Left renal pelvis (tissue), 4 donors: Measurements from ENCODE around the gene DRD2. TPM values are rescaled to one million over a fixed set of nuclear protein-coding genes. Genes with fewer than 3 reads are reported as not detected.

Experiments
- DNase-seq, 4 donors: peaks; one replicate each; pipeline ENCODE4 v3.0.0-alpha.2; 2013; ENCODE audit warnings: low read depth in 4 of 4, low spot score in 3 of 4
- polyA plus RNA-seq, 4 donors: library from polyadenylated mRNA; unstranded; fragments of 120-200 nt; gene quantifications; one replicate each; pipeline ENCODE4 v1.2.1, GENCODE V29; 2013; ENCODE audit not compliant: insufficient read length in 4 of 4

DRD2 gene
- polyA plus RNA-seq, 4 donors = 0.21 to 0.91 (median 0.64) TPM

GRCh38 chr11:113447621-113448315, 27.4 kb downstream of the DRD2 start:
- no peak for DNase-seq

DNA sequence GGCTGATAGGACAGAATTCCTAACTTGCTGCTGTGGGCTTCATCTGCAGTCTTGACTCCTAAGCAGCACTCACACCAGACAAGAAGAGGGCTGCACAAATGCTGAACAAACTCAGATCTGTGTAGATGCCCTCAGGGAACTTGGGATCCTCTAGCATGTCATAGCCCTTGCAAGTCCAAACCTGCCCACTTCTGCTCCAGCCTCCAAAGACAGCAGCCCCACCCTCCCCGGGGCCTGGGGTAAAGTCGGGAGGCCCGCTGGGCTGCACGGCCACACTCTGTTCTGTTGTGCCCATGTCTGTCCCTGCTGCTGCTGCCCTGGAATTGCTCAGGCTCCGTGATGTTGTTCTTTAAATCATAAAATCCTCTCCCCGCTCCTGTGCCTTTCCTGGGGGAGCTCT, 28.3 kb downstream of the DRD2 start:
- DNase-seq = no peak

DNA sequence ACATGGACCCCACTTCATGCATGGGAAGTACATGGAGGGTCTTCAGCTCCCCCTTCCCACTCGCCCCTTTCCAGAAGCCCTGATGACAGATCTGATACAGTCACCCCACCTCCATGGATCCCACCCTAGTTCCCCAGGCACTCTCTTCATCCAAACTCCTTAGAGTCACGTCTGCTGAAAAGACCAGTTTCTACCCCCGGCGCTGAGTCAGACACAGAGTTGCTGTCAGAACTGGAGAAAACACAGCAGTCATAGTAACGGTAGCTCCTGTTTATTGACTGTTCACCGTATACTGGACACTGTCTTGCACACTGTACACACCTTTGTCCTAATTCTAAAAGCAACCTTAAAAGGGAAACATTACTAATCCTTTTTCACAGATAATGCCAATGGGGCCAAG, 29.1 kb downstream of the DRD2 start:
- DNase-seq = no peak

DNA sequence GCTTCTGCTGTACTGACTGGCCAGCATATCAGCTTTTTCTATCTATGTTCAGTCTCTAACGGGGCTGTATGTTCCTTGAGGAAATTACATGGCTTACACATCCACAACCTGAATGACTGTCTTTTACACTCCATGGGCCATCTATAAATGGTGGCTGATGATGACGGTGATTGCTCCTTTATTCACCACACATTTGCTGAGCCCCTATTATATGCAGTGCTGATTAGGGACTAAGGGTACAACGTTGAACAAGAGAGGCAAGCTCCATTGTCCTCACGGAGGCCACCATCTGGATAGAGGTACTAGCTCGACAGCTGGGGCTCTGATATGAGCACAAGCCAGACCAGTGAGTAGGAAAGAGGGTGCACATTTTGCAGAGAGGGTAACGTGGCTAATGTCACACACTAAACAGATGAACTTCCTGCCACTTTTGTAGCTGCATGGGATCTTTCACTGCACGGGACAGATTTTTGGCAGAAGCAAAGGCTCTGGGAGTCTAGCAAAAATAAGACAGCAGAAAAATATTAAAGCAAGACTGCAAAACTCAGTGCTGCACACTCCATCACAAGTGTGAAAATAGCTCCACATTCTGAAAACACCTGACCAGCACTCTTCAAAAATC, 30.6 kb downstream of the DRD2 start:
- DNase-seq = no peak

DNA sequence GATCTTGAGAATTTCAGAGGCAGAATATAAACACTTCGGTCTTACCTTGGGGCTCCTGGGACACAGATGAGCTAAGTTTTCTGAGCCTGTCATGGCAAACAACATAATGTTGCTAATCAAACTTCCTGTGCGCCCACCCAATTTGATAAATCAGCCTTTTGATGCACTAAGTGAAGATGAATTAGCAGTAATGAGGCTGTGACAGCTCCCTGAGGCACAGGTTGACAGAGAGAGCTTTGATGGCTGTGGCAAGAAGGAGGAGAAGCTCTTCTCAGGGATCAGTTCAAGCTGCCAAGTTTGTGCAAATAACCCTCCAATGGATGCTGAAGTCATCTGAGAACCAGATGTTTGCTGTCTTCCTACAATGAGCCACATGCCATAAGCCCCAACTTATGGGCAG, 34.4 kb downstream of the DRD2 start:
- DNase-seq = no peak

GRCh38 chr11:113436672-113437252, 38.4 kb downstream of the DRD2 start:
- no peak for DNase-seq

DNA sequence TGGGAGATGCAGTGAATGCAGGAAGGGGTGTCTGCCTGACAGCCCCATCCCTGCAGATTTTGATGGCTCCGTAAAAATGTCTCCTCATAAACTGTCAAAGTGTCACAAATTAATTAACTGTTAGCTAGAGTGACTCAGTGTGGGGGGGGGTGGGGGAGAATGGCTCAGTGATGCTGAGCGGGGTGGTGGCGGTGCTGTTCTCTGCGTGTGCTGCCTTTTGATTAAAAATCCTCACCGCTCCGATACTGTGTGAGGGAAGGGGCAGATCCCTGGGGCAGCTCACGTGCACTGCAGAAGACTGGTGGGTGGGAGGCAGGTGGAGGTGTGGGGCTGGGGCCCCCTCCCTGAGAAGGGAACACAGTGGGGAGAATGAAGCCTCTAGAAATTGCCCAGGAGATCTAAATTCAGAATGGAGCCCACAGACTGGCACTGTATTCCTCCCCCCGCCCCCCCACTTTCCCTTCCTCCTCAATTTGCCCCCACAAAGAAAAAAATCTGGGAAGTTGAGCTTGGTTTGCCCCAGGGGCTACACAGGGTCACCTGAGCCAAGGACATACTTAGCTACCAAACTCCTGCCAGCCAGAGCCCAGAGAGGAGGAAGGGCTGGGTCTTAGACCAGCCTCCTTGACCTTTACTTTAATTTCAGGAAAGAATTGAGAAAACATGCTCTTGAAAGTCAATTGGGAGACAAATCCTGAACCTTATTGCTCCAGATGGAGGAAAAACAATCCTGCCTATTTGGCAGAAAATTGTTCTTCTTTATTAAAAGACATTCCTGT, 39.8 kb downstream of the DRD2 start:
- DNase-seq = no peak

- DNase-seq = no peak
Observed at GRCh38 chr11:113431746-113432145, 43.5 kb downstream of the DRD2 start.

DNA sequence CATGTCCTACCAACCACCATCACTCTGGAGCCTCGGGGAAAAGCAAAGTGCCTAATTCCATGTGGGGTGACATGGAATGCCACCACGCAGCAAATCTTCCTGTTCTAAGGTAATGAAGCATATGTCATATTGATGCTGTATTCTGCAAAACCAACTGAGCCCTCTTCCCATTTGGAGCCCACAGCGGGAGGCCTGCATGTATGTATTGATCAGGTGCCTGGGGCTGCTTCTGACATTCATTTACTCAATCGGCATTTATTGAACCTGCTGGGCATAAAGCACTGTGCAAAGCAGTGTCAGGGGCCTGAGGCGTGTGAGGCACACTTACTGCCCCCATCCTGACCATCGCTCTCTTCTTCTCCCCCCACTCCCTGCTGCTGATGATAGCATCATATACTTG, 48.5 kb downstream of the DRD2 start:
- DNase-seq = no peak

- DNase-seq = no peak
Observed at GRCh38 chr11:113420808-113421207, 54.4 kb downstream of the DRD2 start.

DNA sequence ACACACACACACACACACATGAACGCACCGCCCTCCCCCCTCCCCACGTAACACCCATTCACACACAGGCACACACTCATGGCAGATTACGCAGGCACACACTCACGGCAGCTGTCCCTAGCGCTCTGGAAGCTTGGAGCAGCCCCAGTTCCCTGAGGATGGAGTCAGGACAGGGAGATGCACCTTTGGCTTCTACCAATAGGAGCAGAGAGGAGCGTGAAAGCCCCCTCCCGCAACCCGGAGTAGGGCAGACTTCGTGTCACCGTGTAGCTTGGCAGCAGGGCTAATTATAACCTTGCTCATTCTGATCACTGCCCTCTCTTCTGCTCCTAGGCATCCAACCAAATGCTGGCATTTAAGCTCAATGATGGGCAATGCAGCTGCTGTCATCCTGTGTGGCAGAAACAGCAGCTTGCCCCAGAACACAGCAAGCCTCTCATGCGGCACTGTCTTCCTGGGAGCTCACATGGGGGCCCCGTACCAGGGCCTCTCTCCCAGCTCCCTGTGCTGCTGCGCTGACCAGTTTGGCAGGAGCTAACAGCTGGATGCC, 55.7 kb downstream of the DRD2 start:
- DNase-seq = no peak

DNA sequence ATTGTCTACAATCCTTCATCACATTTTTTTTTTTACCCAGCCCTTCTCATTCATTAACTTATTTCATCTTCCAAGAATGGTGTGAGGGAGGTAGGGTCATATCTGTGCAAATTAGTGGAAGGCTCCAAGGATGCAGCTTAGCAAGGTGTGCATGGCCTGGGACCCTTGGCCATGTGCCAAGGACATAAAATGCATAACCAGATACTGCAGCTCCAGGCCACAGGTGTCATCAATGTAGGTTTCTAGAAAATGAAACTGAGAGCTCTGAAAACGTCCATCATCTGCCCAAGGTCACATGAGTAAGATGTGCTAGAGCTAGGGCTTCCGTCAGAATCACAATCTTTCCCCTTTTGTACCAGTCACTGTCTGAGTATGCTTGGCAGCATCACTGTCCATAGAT, 57.8 kb downstream of the DRD2 start:
- no peak for DNase-seq

GRCh38 chr11:113415343-113415742, 59.9 kb downstream of the DRD2 start:
- no peak for DNase-seq

GRCh38 chr11:113412675-113413074, 62.5 kb downstream of the DRD2 start:
- DNase-seq = no peak

- no peak for DNase-seq
Observed at GRCh38 chr11:113411536-113411935, 63.7 kb downstream of the DRD2 start.

GRCh38 chr11:113410414-113411135, 64.6 kb downstream of the DRD2 start:
- no peak for DNase-seq

DNA sequence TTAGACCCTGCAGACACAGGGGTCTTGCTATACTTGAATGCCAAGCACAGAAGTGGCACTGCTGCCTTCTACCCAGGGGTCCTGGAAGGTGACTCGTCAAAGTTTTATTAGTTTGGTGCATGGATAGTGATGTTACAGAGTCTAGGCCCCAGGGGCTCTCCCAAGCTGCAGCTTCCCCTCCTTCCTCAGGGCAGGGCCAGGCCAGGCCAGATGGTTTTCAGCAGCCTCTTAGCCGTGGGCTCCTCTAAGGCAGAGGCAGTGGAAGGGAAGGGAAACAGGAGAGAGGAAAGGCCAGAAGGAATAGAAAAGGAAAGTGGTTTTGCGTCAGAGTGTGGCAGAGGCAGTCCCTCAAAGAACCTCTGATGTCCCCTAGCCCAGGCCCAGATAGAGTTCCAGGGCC, 65.7 kb downstream of the DRD2 start:
- no peak for DNase-seq

- no peak for DNase-seq
Observed at GRCh38 chr11:113408887-113409286, 66.3 kb downstream of the DRD2 start.

DNA sequence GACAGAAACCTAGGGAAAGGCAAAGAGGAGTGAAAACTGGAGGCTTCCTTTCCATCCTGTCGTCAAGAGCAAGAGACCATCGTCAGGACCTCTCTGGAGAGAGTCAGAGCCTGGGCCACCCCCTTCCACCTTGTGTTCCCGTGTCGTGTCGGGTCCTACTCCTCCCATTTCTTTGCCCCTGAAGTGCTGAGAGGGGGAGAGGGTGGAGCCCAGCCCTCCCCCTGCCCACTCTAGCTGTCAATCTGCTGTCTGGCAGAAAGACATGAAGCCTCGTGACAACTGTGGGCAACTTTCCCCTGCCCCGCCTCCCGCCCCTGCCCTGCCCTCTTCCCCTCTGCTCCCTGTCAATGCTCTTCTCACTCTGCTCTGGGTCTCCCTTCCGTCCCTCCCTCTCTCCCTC, 67.0 kb downstream of the DRD2 start:
- no peak for DNase-seq

DNA sequence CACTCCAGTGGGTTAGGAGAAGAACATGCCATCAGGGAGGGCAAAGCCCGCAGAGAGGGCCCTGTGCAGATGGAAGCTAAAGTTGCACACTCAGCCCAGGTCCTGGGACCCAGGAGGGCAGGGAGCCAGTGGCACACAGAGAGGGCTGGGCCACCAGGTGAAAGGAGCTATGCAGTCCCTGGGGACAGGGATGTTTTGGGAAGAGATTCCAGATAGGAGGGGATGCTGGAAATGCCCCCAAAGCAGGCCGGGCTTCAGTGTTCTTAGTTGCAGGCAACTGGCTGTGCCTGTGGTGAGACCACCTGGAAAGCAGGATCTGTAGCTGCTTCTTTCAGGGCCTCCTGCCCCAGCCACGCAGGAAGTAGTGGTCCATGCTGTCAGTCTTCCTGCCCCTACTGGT, 68.0 kb downstream of the DRD2 start:
- no peak for DNase-seq
